ENCODE measurements around the gene ACTN4. TPM values are rescaled to one million over a fixed set of nuclear protein-coding genes. Genes with fewer than 3 reads are reported as not detected.
A peak's percentile ranks its signal among the peaks of the same experiment; 100 is the strongest.

Gene ACTN4
- total RNA-seq, 2 donors from 2014 or later: 181 to 204 TPM

DNA sequence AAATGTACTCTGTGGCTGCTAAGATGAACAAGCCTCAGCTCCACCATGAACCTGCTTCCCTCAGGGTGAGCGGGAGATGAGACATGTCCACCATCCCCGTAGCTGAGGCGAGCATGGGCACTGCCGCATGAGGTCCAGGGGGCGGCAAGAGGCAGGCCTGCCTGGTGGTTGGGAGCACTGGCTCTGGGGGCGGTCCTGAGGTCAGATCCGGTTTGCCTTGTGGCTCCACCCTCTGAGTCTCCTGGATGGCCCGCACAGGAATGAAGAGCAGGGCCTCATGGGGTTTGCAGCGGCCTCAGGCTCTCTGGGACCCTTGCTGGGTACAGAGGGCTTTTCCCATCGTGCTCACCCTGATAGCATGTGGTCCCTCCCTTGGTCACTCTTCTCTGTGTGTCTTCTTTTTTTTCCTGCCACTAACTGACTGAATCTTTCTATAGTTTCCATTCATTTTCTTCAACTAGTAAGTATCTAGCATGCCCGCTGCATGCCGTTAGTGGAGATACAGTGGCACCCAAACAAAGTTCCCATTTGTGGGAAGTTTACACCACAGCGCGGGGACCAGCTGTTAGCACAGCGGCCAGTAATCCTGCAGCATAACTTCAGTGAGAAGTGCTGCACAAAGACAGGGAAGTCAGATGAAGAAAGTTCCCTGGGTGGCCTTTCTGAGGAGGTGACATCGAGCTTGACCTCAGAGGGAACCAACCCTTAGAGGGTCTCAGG lies 59.5 kb downstream of the ACTN4 start:
- Mint-ChIP-seq H3K9me3 (no peaks in the 10 kb centered on the region), H3K27ac (peak overlapping the region in 1 of 2 donors; percentile 72), H3K36me3 (peaks cover 14 to 15% of the 10 kb centered on the region in 2 donors)
- DNase-seq (ENCODE audit: low spot score in 2 of 2) (no peak), ATAC-seq (no peak)

DNA sequence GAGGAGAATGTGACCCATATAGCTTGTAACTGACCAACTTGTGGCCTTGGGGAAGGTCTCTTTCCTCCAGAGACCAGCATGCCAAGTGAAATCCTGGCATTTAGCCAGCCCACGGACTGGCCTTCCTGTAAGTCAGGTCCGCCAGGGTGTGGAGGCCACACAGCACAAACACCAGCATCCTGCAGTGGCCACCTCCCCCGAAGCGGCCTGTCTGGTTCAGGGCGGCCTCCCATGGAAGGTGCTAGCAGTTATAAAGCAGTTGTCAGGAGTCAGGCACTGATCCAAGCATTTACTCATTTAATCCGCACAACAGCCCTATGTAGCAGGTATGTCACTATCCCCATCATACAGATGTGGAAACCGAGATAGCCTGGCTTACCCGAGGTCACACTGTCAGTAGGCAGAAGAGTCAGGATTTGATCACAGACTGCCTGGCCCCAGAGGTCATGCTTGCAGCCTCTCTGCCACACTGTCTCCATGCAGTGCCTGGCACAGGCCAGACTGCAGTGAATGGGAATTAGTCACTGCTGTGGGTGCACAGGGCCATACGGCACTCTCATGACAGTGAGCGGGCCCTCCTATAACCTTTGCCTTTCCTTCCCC lies 60.2 kb downstream of the ACTN4 start:
- Mint-ChIP-seq H3K36me3 (peaks cover 14 to 15% of the 10 kb centered on the region in 2 donors), H3K27ac (peak overlapping the region in 1 of 2 donors; percentile 55), H3K9me3 (no peaks in the 10 kb centered on the region)
- DNase-seq (ENCODE audit: low spot score in 2 of 2) (no peak), ATAC-seq (peak in 1 of 2 donors; percentile 18)

GRCh38 chr19:38708413-38709024 lies 61.1 kb downstream of the ACTN4 start:
- no peaks in the 10 kb centered on the region for H3K9me3 Mint-ChIP-seq
- DNase-seq (ENCODE audit: low spot score in 2 of 2) (no peak), ATAC-seq (no peak)
- H3K27ac Mint-ChIP-seq: peak overlapping the region in 1 of 2 donors; percentile 55
- peaks cover 14 to 15% of the 10 kb centered on the region in 2 donors for H3K36me3 Mint-ChIP-seq

DNA sequence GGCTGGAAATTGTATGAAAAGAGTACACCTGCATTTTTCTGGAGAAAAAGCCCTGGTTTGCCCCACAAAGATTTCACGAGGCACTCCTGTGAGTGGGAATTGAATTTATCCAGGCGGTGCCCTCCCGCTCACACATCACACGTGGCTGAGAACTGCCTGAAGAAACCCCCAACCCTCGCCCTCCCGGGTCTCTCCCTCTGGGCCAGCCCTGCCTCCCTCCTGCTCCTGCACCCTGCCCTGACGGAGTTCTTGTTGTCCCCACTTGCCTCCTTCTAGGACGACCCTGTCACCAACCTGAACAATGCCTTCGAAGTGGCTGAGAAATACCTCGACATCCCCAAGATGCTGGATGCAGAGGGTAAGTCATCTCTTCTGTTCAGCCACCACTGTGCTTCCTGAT lies 61.7 kb downstream of the ACTN4 start:
- Mint-ChIP-seq H3K9me3 (no peaks in the 10 kb centered on the region), H3K27ac (no peak overlapping the region), H3K36me3 (peaks cover 13 to 14% of the 10 kb centered on the region in 2 donors)
- no peak for DNase-seq (ENCODE audit: low spot score in 2 of 2)
- no peak for ATAC-seq

DNA sequence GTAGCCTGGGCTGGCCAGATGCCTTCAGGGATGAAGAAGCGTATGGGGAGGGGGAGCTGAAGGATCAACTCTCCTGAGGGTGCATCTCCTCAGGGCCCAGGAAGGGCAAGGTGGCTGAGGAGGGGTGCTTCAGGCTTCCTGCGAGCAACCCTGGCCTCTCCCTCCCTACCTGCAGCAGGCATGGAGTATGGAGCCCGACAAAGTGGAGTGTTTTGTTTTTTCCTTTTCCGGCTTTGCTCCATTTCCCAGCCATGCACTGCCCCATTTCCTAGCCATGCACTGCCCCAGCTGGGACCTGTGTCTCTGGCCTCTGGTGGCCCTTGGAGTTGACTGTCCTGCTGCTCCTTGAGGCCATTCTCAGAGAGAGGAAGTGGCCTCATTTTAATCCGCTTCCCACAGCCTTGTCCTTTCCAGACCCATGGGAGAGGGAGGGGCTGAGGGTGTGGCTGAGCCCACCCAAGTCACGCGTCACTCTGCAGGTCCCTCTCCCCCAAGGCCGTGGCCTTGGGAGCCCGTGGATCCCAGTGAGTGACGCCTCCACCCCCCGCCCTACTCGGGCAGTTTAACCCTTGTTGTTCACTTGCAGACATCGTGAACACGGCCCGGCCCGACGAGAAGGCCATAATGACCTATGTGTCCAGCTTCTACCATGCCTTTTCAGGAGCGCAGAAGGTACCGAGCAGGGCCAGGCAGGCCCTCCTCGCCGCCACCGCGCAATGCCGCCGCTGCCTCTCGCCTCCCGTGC lies 62.4 kb downstream of the ACTN4 start:
- no peak for ATAC-seq
- no peaks in the 10 kb centered on the region for H3K9me3 Mint-ChIP-seq
- no peak overlapping the region for H3K27ac Mint-ChIP-seq
- no peak for DNase-seq (ENCODE audit: low spot score in 2 of 2)
- peaks cover 9 to 14% of the 10 kb centered on the region in 2 donors for H3K36me3 Mint-ChIP-seq

DNA sequence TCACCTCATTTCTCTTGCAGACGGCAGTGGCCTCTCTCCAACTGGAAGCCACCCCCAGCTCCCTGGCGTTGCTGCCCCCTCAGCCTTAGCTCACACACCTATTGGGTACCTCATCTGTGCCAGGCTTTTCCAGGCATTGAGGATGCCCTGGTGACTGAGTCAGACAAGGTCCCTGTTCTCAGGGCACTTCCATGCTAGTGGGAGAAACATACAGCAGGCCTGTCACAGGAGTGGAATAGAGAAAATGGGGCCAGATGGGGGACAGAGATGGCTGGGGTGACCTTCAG lies 62.9 kb downstream of the ACTN4 start:
- peaks cover 9 to 14% of the 10 kb centered on the region in 2 donors for H3K36me3 Mint-ChIP-seq
- peak overlapping the region in 1 of 2 donors; percentile 57 for H3K27ac Mint-ChIP-seq
- no peaks in the 10 kb centered on the region for H3K9me3 Mint-ChIP-seq
- ATAC-seq (no peak), DNase-seq (ENCODE audit: low spot score in 2 of 2) (no peak)

GRCh38 chr19:38710928-38711725 lies 63.7 kb downstream of the ACTN4 start:
- no peak for DNase-seq (ENCODE audit: low spot score in 2 of 2)
- Mint-ChIP-seq H3K9me3 (no peaks in the 10 kb centered on the region), H3K36me3 (peaks cover 9 to 14% of the 10 kb centered on the region in 2 donors), H3K27ac (peak overlapping the region; percentile 10 to 94)
- no peak for ATAC-seq

DNA sequence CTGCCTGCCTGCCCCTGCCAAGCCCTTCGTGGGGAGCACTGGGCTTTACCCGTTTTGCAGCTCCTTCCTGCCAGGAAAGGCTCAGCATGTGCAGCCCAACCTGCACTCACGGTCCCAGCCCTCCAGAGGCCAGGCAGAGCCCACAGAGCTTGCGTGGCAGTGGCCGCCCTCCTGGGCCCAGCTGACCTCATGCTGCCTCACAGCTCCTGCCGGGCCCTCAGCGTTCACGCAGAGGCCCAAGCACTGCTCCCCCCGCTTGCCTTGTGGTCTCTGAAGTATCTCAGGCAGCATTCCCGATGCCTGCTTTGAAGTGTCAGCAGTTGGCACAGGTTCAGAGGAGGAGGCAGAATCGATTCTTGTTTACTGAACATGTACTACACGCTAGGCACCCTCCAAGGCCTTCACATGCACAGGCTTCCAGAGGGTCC lies 64.3 kb downstream of the ACTN4 start:
- Mint-ChIP-seq H3K27ac (no peak overlapping the region), H3K9me3 (no peaks in the 10 kb centered on the region), H3K36me3 (peaks cover 7 to 14% of the 10 kb centered on the region in 2 donors)
- DNase-seq (ENCODE audit: low spot score in 2 of 2) (no peak), ATAC-seq (no peak)

DNA sequence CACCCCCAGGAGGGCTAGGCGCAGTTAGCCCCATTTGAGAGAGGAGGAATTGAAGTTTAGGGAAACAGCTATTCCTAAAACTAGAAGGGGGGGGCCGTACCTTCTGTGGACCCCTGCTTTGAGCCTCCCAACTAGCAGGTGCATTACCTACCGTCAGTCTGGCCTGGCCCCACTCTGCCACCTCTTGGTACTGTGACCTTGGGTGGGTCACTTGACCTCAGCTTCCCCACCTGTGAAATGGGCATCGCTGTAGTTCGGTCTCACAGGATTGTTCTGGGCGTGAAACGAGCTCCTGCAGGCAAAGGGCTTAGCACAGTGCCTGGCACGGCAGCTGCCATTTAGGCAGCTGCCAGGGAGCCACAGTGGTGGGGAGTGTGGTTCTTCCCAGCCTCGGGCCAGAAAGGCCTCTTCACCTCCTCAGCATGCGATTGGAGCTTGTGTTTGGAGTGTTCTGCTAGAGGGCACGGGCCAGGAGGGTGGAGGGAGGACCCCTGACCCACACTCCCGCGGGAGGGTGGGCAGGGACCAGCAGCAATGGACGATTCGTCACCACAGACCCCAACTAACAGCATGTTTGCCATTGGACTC lies 64.8 kb downstream of the ACTN4 start:
- Mint-ChIP-seq H3K9me3 (no peaks in the 10 kb centered on the region), H3K36me3 (peaks cover 2 to 14% of the 10 kb centered on the region in 2 donors), H3K27ac (no peak overlapping the region)
- no peak for DNase-seq (ENCODE audit: low spot score in 2 of 2)
- ATAC-seq: no peak

DNA sequence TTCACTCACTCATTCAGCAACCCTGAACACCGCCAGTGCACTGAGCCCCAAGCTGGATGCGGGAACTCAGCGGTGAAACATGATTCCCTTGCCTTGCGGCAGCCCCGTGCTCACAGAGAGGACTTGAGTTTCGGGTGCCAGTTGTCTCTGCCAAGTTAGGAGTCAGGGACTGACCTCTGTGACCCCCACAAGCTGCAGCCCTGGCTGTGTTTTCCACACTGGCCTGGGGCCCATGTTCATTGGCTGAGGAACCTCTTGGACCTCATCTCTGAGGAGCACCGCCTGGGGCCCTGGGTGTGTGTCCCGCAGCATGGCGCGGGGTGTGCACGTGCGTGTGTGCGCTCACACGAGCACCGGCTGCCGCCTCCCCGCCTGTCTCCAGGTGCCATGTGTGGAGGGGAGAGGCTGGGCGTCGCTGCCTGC lies 65.8 kb downstream of the ACTN4 start:
- H3K9me3 Mint-ChIP-seq: no peaks in the 10 kb centered on the region
- no peak overlapping the region for H3K27ac Mint-ChIP-seq
- peaks cover 0 to 14% of the 10 kb centered on the region in 2 donors for H3K36me3 Mint-ChIP-seq
- ATAC-seq (no peak), DNase-seq (ENCODE audit: low spot score in 2 of 2) (no peak)

DNA sequence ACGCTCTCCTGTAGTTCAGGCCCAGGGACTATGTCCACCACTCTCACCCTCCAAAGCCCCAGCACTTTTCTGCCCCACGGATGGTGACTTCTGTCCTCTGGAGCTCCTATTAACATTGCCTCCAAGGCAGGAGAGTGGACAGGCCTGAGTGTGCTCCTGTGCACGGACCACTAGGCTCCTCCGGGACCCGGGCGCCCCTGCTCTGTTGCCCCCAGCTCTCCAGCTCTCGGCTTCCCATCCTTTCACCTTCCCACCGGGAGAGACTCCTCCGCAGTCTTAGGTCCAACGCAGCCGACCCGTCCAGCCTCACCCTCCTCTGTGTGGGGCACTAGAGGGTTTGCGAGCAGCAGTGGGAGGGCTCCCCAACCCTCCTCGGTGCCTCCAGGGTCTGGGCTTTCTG lies 66.4 kb downstream of the ACTN4 start:
- peaks cover 0 to 14% of the 10 kb centered on the region in 2 donors for H3K36me3 Mint-ChIP-seq
- H3K27ac Mint-ChIP-seq: peak overlapping the region in 1 of 2 donors; percentile 73
- no peak for ATAC-seq

GRCh38 chr19:38714354-38714778 lies 66.9 kb downstream of the ACTN4 start:
- no peak for ATAC-seq
- H3K27ac Mint-ChIP-seq: peak overlapping the region in 1 of 2 donors; percentile 36
- DNase-seq (ENCODE audit: low spot score in 2 of 2): no peak
- H3K36me3 Mint-ChIP-seq: peaks cover 0 to 14% of the 10 kb centered on the region in 2 donors
- H3K9me3 Mint-ChIP-seq: no peaks in the 10 kb centered on the region

More for the DNA sequence above, 66.4 kb downstream of the ACTN4 start:
- no peaks in the 10 kb centered on the region for H3K9me3 Mint-ChIP-seq
- DNase-seq (ENCODE audit: low spot score in 2 of 2): no peak

GRCh38 chr19:38715555-38715954 lies 68.1 kb downstream of the ACTN4 start:
- no peak for DNase-seq (ENCODE audit: low spot score in 2 of 2)
- ATAC-seq: no peak
- peaks cover 0 to 9% of the 10 kb centered on the region in 2 donors for H3K36me3 Mint-ChIP-seq
- no peak overlapping the region for H3K27ac Mint-ChIP-seq
- no peaks in the 10 kb centered on the region for H3K9me3 Mint-ChIP-seq

DNA sequence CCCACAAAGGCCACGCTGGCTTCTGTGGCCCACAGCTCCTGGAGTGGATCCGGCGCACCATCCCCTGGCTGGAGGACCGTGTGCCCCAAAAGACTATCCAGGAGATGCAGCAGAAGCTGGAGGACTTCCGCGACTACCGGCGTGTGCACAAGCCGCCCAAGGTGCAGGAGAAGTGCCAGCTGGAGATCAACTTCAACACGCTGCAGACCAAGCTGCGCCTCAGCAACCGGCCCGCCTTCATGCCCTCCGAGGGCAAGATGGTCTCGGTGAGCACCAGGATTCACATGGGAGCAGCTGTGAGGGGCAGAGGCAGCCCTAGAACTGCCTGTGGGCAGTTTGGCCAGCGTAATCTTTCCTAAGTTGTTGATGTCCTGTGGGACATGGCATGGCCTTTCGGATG lies 69.6 kb downstream of the ACTN4 start:
- ATAC-seq (no peak), DNase-seq (ENCODE audit: low spot score in 2 of 2) (no peak)
- no peak overlapping the region for H3K27ac Mint-ChIP-seq
- H3K36me3 Mint-ChIP-seq: no peaks in the 10 kb centered on the region
- no peaks in the 10 kb centered on the region for H3K9me3 Mint-ChIP-seq

- H3K27ac Mint-ChIP-seq: no peak overlapping the region
- ATAC-seq: no peak
- no peak for DNase-seq (ENCODE audit: low spot score in 2 of 2)
- no peaks in the 10 kb centered on the region for H3K9me3 Mint-ChIP-seq
- H3K36me3 Mint-ChIP-seq: no peaks in the 10 kb centered on the region
Measured at GRCh38 chr19:38717855-38718254, 70.4 kb downstream of the ACTN4 start.
